Endothelial cell of umbilical vein (primary cell): Measurements from ENCODE around the gene PIM3. TPM values are rescaled to one million over a fixed set of nuclear protein-coding genes. Genes with fewer than 3 reads are reported as not detected.

Experiments
- BruUV-seq: library from RNA; stranded (reverse); fragments of 400-500 nt; replicated peaks from 2 replicates; lab custom pipeline; 2021; lab: Mats Ljungman, UMichigan
- CTCF ChIA-PET: fragments of 300-600, 350-600 bp; sonication (Branson Sonifier 250); formaldehyde crosslinking; loops from one replicate; lab custom pipeline; 2021; ENCODE audit warnings: antibody characterized with exemption, inconsistent platforms; lab: Charles Lee
- POLR2A ChIA-PET: fragments of 300-600, 350-600 bp; sonication (Branson Sonifier 250); formaldehyde crosslinking; loops from one replicate; lab custom pipeline; 2021; ENCODE audit warnings: antibody characterized with exemption, inconsistent platforms; lab: Charles Lee
- DNase-seq: peaks from one replicate; pipeline ENCODE4 v3.0.0-alpha.2; 2011; ENCODE audit warnings: low read depth, low spot score
- FAIRE-seq: peaks from 2 replicates; lab custom pipeline; 2011; peaks lifted over from hg19 to GRCh38; lab: Jason Lieb, UNC
- H2AFZ ChIP-seq: 2 replicates; pipeline ENCODE4 v1.6.0; 2012; ENCODE audit warnings: low read depth, low read length, control low read depth, inconsistent platforms
- H3K27ac ChIP-seq: 2 replicates; pipeline ENCODE4 v1.5.1; 2011; ENCODE audit warnings: low read depth, mild to moderate bottlenecking, control low read depth, low read length, moderate library complexity; ENCODE audit not compliant: insufficient read depth
- H3K27me3 ChIP-seq, 2 experiments: 2 replicates each; pipeline versions ENCODE4 v1.6.0 to v1.6.1; 2011; ENCODE audit warnings: low read length in 2 of 2, mixed read lengths in 1 of 2; ENCODE audit not compliant: control insufficient read depth in 2 of 2, insufficient read depth in 2 of 2
- H3K36me3 ChIP-seq, 2 experiments: 2 replicates in 1 of 2; 3 replicates in 1 of 2; pipeline ENCODE4 v1.5.1; 2011; ENCODE audit warnings: low read length in 2 of 2, mild to moderate bottlenecking in 1 of 2, moderate library complexity in 1 of 2; ENCODE audit not compliant: control insufficient read depth in 2 of 2, insufficient read depth in 2 of 2; ENCODE audit errors: extremely low read depth in 1 of 2
- H3K4me1 ChIP-seq: 3 replicates; pipeline ENCODE4 v1.5.1; 2011; ENCODE audit warnings: mild to moderate bottlenecking, low read length; ENCODE audit not compliant: control insufficient read depth, insufficient read depth; ENCODE audit errors: extremely low read depth
- H3K4me2 ChIP-seq: 2 replicates; pipeline ENCODE4 v1.6.1; 2011; ENCODE audit warnings: low read length, control low read depth, mixed read lengths; ENCODE audit not compliant: insufficient read depth
- H3K4me3 ChIP-seq, 3 experiments: fragments of 200-600 bp in 1 of 3; sonication (generic), shearing (Covaris generic) in 1 of 3; replicated peaks in 1 of 3; 2 replicates each; pipeline ENCODE4 v1.5.1; 2011 to 2016; ENCODE audit warnings: control low read depth in 3 of 3, low read length in 3 of 3, mild to moderate bottlenecking in 2 of 3, inconsistent platforms in 1 of 3, low read depth in 1 of 3, moderate library complexity in 1 of 3; ENCODE audit not compliant: insufficient read depth in 1 of 3
- H3K79me2 ChIP-seq: 2 replicates; pipeline ENCODE4 v1.6.0; 2012; ENCODE audit warnings: low read length, inconsistent platforms; ENCODE audit not compliant: control insufficient read depth, insufficient read depth
- H3K9ac ChIP-seq: replicated peaks from 2 replicates; pipeline ENCODE3; 2011; ENCODE audit warnings: low read length, control low read depth; ENCODE audit not compliant: insufficient read depth; ENCODE audit errors: extremely low read depth
- H3K9me1 ChIP-seq: replicated peaks from 3 replicates; pipeline ENCODE4 v1.6.0; 2011; ENCODE audit warnings: mild to moderate bottlenecking, low read length; ENCODE audit not compliant: control insufficient read depth, insufficient read depth; ENCODE audit errors: extremely low read depth
- H3K9me3 ChIP-seq: replicated peaks from 2 replicates; pipeline ENCODE4 v1.5.1; 2012; ENCODE audit warnings: low read length, inconsistent platforms; ENCODE audit not compliant: control insufficient read depth, insufficient read depth
- H4K20me1 ChIP-seq: replicated peaks from 2 replicates; pipeline ENCODE3; 2011; ENCODE audit warnings: mild to moderate bottlenecking, low read length; ENCODE audit not compliant: control insufficient read depth, insufficient read depth; ENCODE audit errors: extremely low read depth
- CTCF ChIP-seq, 2 donors: IDR thresholded peaks; 1 replicate in 1 of 2; 2 replicates in 1 of 2; pipeline ENCODE4 v1.5.1; 2011; ENCODE audit warnings: low read length in 2 of 2, mild to moderate bottlenecking in 2 of 2, moderate library complexity in 2 of 2, control low read depth in 1 of 2, inconsistent platforms in 1 of 2, low read depth in 1 of 2; ENCODE audit not compliant: insufficient read depth in 1 of 2; ENCODE audit errors: extremely low read depth in 1 of 2
- EZH2 ChIP-seq: IDR thresholded peaks from 2 replicates; pipeline ENCODE4 v1.6.1; 2012; ENCODE audit warnings: borderline replicate concordance, low read depth, mild to moderate bottlenecking, moderate library complexity, low read length, inconsistent platforms; ENCODE audit not compliant: severe bottlenecking
- FOS ChIP-seq: IDR thresholded peaks from 2 replicates; pipeline ENCODE4 v1.6.1; 2011; ENCODE audit warnings: mild to moderate bottlenecking, low read length, moderate library complexity, borderline replicate concordance; ENCODE audit not compliant: insufficient read depth
- GATA2 ChIP-seq: IDR thresholded peaks from 2 replicates; pipeline ENCODE4 v1.7.0; 2011; ENCODE audit warnings: low read depth, mild to moderate bottlenecking, moderate library complexity, mixed read lengths, low read length; ENCODE audit not compliant: insufficient read length, insufficient read depth
- JUN ChIP-seq: IDR thresholded peaks from 2 replicates; pipeline ENCODE4 v1.6.1; 2011; ENCODE audit warnings: borderline replicate concordance, low read depth; ENCODE audit not compliant: insufficient read length, insufficient read depth
- MAX ChIP-seq: IDR thresholded peaks from 2 replicates; pipeline ENCODE4 v1.6.1; 2011; ENCODE audit not compliant: insufficient read depth, insufficient read length
- MYC ChIP-seq: IDR thresholded peaks from one replicate; pipeline ENCODE4 v1.6.1; 2011; ENCODE audit warnings: mild to moderate bottlenecking, low read depth, low read length
- POLR2A ChIP-seq: IDR thresholded peaks from 2 replicates; pipeline ENCODE4 v1.6.1; 2012; ENCODE audit warnings: low read depth, mild to moderate bottlenecking, control low read depth, low read length
- POLR2AphosphoS5 ChIP-seq: IDR thresholded peaks from 2 replicates; pipeline ENCODE4 v1.6.1; 2012; ENCODE audit warnings: low read depth, mild to moderate bottlenecking, control low read depth, low read length, moderate library complexity; ENCODE audit not compliant: insufficient read depth
- dilution Hi-C: fragments of 300-500 bp; cut with MboI; formaldehyde crosslinking; loops from one replicate; pipeline ENCODE4 v1.15.0; 2019; ENCODE audit warnings: low sequenced_read_pairs; ENCODE audit not compliant: extremely low pct_ligation_motif_present
- intact Hi-C: fragments of 100-400 bp; cut with micrococcal nuclease; formaldehyde crosslinking; loops from one replicate; pipeline ENCODE4 v1.10.0; 2022
- polyA plus RNA-seq, 4 experiments: library from polyadenylated mRNA; depleted of rRNA in 3 of 4; stranded (reverse) in 3 of 4; unstranded in 1 of 4; fragments of >200 nt; gene quantifications; 2 replicates each; pipeline versions ENCODE4 v1.2.1 to v1.2.3, GENCODE V29; 2011 to 2012; ENCODE audit warnings: missing spikeins in 1 of 4
- total RNA-seq: library from RNA; stranded (reverse); gene quantifications from 2 replicates; pipeline ENCODE4 v1.2.3, GENCODE V29; 2021

The PIM3 gene
- total and polyA plus RNA-seq, 2 donors (not counting 3 experiments of a cell fraction or from before 2014, with no cell fraction given), result 131 to 185 TPM

- no TSS peak for BruUV-seq
- H2AFZ ChIP-seq, result no peak overlapping the region
- no peak overlapping the region for H3K4me2 ChIP-seq
- FAIRE-seq, result no peak
- no peaks in the 10 kb centered on the region for H3K9me3 ChIP-seq
- H3K27me3 ChIP-seq, result no peaks in the 10 kb centered on the region
- H3K4me3 ChIP-seq, result no peak overlapping the region
- CTCF ChIA-PET, result interaction anchor here (1.6 to 4.3 kb wide), 2 partner anchors 24 to 92 kb away, joined by 6 to 34 read pairs; no protein-coding TSS in a partner anchor
- no peaks in the 10 kb centered on the region for H3K9me1 ChIP-seq
- H3K4me1 ChIP-seq, result peaks cover 45% of the 10 kb centered on the region
- peak overlapping the region; percentile 85 for H3K27ac ChIP-seq
- no peak for DNase-seq
- H3K9ac ChIP-seq, result peak overlapping the region; percentile 25
- no peaks in the 10 kb centered on the region for H4K20me1 ChIP-seq
- dilution Hi-C loops, result no loop called here
- no peaks in the 10 kb centered on the region for H3K36me3 ChIP-seq
- TF ChIP-seq EZH2 (no peak), POLR2AphosphoS5 (no peak), CTCF (IDR thresholded peaks at IDR 0.05; ENCODE audit: extremely low read depth in 1 of 2, insufficient read depth in 1 of 2, low read depth in 1 of 2, low read length in 2 of 2) (no peak), JUN (no peak), GATA2 (no peak), FOS (no peak), MYC (no peak), POLR2A (no peak), MAX (no peak)
- no peaks in the 10 kb centered on the region for H3K79me2 ChIP-seq
- intact Hi-C loops, result no loop called here
- POLR2A ChIA-PET, result interaction anchor here (1.2 kb wide), 1 partner anchor 24 kb away, joined by 3 read pairs; no protein-coding TSS in a partner anchor
Observed at GRCh38 chr22:49938565-49939136, 21.9 kb upstream of the PIM3 start.
